Endothelial cell (in vitro differentiated cells): ENCODE measurements around the gene NYNRIN. TPM values are rescaled to one million over a fixed set of nuclear protein-coding genes. Genes with fewer than 3 reads are reported as not detected.
"Not testable (repeated sequence)": the region's sequence is repeated elsewhere in the genome, so short reads cannot be mapped to it uniquely, and the experiment has no call there.

Source experiments
- DNase-seq: peaks from one replicate; pipeline ENCODE4 v3.0.0; 2021; ENCODE audit warnings: low spot score
- H3K27ac Mint-ChIP-seq: one replicate; pipeline ENCODE4 v1.8.0; 2021; ENCODE audit warnings: mixed read lengths, inconsistent platforms; ENCODE audit not compliant: unreplicated experiment
- H3K27me3 Mint-ChIP-seq: one replicate; pipeline ENCODE4 v1.8.0; 2021; ENCODE audit warnings: mild to moderate bottlenecking, moderate library complexity, mixed read lengths, inconsistent platforms; ENCODE audit not compliant: unreplicated experiment
- H3K36me3 Mint-ChIP-seq: one replicate; pipeline ENCODE4 v1.8.0; 2021; ENCODE audit warnings: mild to moderate bottlenecking, low read depth, mixed read lengths, inconsistent platforms; ENCODE audit not compliant: unreplicated experiment
- H3K4me1 Mint-ChIP-seq: one replicate; pipeline ENCODE4 v1.8.0; 2021; ENCODE audit warnings: mild to moderate bottlenecking, mixed read lengths, inconsistent platforms; ENCODE audit not compliant: unreplicated experiment
- H3K4me3 Mint-ChIP-seq: one replicate; pipeline ENCODE4 v1.8.0; 2021; ENCODE audit warnings: mild to moderate bottlenecking, mixed read lengths, inconsistent platforms; ENCODE audit not compliant: unreplicated experiment
- H3K9me3 Mint-ChIP-seq: one replicate; pipeline ENCODE4 v1.8.0; 2021; ENCODE audit warnings: mixed read lengths, inconsistent platforms; ENCODE audit not compliant: unreplicated experiment
- CTCF ChIP-seq: fragments of 200-600 bp; sonication (generic); IDR thresholded peaks from one replicate; pipeline ENCODE4 v1.5.0; 2021; ENCODE audit warnings: antibody characterized with exemption; ENCODE audit not compliant: unreplicated experiment
- total RNA-seq: library from RNA; stranded (reverse); fragmentation: NEBNext Ultra II Directional; extraction: Animal tissue kit (Norgen Biotek cat#: 25700); gene quantifications from one replicate; pipeline ENCODE4 v1.2.1, GENCODE V29; 2021; ENCODE audit not compliant: unreplicated experiment

Gene NYNRIN
- total RNA-seq, 1 donor from 2014 or later, result 49.0 TPM

- H3K36me3 Mint-ChIP-seq, result no peaks in the 10 kb centered on the region
- H3K27me3 Mint-ChIP-seq, result peaks cover 9% of the 10 kb centered on the region
- no peak overlapping the region for H3K27ac Mint-ChIP-seq
- peaks cover 16% of the 10 kb centered on the region for H3K4me1 Mint-ChIP-seq
- no peak for TF ChIP-seq CTCF
- DNase-seq, result no peak
- H3K9me3 Mint-ChIP-seq, result no peaks in the 10 kb centered on the region
- no peak overlapping the region for H3K4me3 Mint-ChIP-seq
These were observed 28.7 kb upstream of the NYNRIN start for GRCh38 chr14:24369907-24370687.

GRCh38 chr14:24370748-24371147, 28.1 kb upstream of the NYNRIN start:
- H3K36me3 Mint-ChIP-seq, result no peaks in the 10 kb centered on the region
- no peak for DNase-seq
- H3K27ac Mint-ChIP-seq, result no peak overlapping the region
- H3K27me3 Mint-ChIP-seq, result peaks cover 2% of the 10 kb centered on the region
- TF ChIP-seq CTCF, result no peak
- peaks cover 10% of the 10 kb centered on the region for H3K4me1 Mint-ChIP-seq
- no peak overlapping the region for H3K4me3 Mint-ChIP-seq
- H3K9me3 Mint-ChIP-seq, result no peaks in the 10 kb centered on the region

GRCh38 chr14:24371605-24372004, 27.2 kb upstream of the NYNRIN start:
- not testable (repeated sequence) for H3K36me3 Mint-ChIP-seq, H3K9me3 Mint-ChIP-seq, H3K4me1 Mint-ChIP-seq, H3K27ac Mint-ChIP-seq, DNase-seq, H3K27me3 Mint-ChIP-seq
- H3K4me3 Mint-ChIP-seq, result peak overlapping the region; percentile 31

GRCh38 chr14:24372701-24373416, 25.9 kb upstream of the NYNRIN start:
- peaks cover 6% of the 10 kb centered on the region for H3K4me1 Mint-ChIP-seq
- DNase-seq, result no peak
- H3K9me3 Mint-ChIP-seq, result no peaks in the 10 kb centered on the region
- no peak for TF ChIP-seq CTCF
- H3K27me3 Mint-ChIP-seq, result peaks cover 4% of the 10 kb centered on the region
- H3K27ac Mint-ChIP-seq, result no peak overlapping the region
- peaks cover 4% of the 10 kb centered on the region for H3K36me3 Mint-ChIP-seq
- no peak overlapping the region for H3K4me3 Mint-ChIP-seq

GRCh38 chr14:24376448-24377070, 22.2 kb upstream of the NYNRIN start:
- Mint-ChIP-seq H3K9me3 (no peaks in the 10 kb centered on the region), H3K4me3 (no peak overlapping the region), H3K4me1 (peaks cover 6% of the 10 kb centered on the region), H3K27ac (no peak overlapping the region), H3K36me3 (peaks cover 4% of the 10 kb centered on the region), H3K27me3 (peaks cover 6% of the 10 kb centered on the region)
- TF ChIP-seq CTCF, result no peak
- DNase-seq, result no peak
